GM19372 (cell line): ENCODE results near the gene NINJ2.

ENCODE experiments used
- ATAC-seq: cut with Tn5 transposase; IDR thresholded peaks from one replicate; pipeline ENCODE4 v1.9.1; 2021; ENCODE audit warnings: mild to moderate bottlenecking, low read depth, moderate library complexity; ENCODE audit not compliant: unreplicated experiment

NINJ2 gene

DNA sequence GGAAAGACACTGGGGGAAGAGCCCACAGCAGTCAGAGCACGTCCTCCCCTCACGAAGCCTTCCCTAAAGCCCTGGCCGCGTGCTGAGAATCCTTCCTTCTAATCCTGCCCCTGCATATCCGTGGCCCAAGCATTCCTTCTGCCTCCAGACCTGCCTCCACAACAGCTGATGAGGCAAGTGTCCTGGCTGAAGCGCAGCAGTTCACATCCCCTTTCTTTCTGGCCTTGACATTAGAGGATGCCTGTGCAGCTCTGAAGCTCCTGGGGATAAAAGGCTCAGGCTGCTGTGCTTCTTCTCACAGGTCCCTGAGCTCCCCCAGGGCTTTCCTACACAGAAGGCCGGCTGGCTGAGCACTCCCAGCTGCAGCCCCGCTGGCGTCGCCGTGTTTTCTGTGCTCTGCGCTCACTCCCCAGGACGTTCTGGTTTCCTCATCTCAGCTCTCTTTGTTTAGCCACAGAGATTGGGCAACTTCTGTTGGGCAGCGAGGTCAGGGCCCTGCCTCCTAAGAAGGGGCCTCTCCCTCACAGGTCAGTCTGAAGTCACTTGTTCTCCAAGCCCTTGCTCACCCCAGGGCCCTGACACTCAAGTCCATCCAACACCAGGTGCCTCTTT, 45.8 kb downstream of the NINJ2 start:
- ATAC-seq: no peak

DNA sequence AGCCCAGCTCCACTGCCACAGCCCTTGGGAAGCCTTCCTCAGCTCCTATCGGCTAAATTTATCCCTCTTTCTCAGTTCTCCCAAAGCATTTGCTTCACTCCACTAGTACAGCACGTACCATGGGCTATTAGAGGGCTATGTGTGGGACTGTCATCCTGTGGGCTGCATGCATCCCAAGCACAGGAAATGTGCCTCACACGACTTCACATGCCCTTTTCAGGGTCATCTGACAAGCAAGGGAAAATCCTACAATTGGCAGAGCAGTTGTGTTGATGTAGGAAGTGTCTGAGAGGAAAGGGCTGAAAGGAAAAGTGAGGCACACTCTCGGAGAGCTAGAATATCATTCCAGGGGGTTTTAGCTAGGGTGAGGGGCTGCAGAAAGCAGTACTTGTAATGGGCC, 47.6 kb downstream of the NINJ2 start:
- no peak for ATAC-seq

DNA sequence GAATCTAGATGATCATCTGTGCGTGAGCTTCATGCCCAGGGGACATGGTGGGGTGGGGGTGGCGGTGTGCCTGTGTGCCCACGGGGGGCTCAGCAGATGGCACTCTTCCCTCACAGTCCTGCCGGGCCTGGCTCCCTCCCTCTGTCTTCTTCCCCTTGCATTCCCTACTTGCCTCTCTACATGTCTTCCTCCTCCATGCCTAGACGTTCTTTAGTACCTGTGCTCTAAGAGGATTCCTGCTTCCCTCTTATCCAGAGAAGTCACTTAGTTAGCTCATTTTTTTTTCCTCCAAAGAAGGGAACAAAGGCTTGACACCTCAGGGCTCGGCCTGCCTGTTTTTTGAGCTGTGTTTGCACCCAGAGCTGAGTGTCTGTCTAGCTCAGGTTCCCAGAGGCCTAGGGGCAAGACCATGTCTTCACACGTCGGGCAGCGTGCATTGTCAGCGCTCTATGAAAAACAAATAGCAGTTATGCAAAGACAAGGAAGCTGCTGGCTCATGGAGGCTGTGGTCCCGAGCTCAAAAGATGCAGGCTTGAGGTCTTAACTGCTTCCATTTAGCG, 48.8 kb downstream of the NINJ2 start:
- ATAC-seq: no peak

DNA sequence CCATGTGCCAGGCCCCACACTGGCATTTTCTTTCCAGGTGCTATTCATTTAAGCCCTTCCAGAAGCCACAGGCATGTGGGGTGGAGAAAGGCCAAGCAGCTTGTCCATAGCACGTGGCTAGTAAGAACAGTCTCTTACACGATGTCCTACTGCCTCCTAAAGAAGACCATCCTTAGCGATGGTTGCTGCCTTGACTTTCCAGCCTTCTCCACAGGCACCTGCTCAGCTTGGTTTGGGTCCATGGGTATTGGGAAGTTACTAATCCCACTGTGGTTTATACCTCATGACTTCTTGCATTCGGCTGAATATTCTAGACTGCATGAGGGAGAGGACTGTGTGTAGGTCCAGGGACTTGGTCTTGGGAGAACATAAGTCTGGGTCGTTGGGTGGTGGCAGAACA, 49.2 kb downstream of the NINJ2 start:
- no peak for ATAC-seq

DNA sequence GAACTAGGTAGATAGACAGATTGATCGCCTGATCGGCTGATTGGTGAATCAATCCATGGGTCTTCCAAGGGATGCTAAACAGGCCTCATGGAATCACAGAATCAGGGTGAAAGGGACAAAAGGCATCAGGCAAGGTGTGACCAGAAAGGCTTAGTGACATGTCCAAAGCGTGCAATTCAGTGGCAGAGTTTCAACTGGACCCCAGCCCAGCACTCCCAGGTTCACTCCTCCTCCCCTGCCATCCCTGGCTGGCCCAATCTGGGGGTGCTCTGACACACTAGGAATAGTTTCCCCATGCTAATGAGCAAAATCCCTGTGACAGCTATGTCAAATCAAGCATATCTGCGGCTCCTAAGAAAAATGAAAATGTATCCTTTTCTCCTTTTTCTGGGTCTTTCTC, 50.4 kb downstream of the NINJ2 start:
- no peak for ATAC-seq

DNA sequence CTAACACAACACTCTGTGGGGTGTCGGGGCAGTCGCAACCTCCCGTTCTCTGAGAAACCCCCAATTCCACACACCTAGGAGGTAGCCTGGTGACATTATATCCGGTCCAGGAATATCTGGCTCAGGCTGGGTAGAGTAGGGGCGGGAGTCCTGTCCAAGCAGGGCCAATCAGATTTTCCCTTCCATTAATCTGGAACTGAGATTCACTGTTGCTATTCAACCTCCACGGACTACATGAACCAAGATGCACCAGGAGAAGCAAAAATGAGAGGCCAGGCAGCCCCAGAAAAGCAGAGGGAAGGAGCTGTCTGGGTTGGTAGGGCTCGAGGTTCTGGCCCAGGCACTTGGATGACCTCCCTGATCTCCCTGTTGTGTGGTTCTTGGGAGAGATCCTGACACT, 51.0 kb downstream of the NINJ2 start:
- ATAC-seq: no peak

DNA sequence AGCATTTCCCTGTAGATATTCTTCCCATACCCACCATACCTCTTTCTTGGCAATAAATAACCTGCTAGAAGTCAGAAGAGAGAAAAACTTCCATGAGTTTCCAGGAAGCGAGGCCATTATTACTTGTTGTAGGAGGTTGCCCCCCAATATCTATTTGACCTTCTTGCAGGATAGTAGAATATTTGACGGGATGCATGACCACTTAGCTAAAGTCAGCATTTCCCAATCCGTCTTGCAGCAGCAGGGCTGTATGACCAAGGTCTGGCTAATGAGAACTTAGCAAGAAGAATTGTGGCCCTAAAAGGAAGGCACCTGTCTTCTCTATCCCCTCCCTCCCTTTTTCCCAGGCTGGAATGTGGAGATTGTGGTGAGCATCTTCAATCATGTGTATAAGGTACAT, 51.5 kb downstream of the NINJ2 start:
- no peak for ATAC-seq

DNA sequence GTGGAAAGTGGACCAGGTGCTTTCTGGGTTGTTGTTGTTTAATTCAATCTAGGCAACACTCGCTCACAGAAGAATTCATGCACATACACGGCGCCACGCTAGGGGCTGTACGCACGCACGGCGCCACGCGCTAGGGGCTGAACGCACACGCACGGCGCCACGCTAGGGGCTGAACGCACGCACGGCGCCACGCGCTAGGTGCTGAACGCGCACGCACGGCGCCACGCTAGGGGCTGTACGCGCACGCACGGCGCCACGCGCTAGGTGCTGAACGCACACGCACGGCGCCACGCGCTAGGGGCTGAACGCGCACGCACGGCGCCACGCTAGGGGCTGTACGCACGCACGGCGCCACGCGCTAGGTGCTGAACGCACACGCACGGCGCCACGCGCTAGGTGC, 54.3 kb downstream of the NINJ2 start:
- ATAC-seq: no peak

DNA sequence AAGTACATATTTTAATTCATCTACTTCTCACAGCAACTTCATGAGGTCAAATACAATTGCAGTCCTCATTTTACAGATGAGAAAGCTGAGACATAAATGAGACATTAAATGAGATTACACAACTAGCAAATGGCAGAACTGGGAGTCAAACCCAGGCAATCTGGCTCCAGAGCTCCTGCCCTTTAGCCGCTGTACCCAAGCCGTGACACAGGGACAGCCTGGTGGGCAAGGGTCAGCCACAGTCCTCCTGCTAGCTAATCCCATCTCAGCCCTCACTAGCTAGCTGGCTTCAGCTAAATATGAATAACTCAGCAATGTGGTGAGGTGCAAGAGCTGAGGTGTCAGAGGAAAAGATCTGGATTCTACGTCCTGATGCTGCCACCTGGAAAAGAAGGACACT, 54.8 kb downstream of the NINJ2 start:
- no peak for ATAC-seq

DNA sequence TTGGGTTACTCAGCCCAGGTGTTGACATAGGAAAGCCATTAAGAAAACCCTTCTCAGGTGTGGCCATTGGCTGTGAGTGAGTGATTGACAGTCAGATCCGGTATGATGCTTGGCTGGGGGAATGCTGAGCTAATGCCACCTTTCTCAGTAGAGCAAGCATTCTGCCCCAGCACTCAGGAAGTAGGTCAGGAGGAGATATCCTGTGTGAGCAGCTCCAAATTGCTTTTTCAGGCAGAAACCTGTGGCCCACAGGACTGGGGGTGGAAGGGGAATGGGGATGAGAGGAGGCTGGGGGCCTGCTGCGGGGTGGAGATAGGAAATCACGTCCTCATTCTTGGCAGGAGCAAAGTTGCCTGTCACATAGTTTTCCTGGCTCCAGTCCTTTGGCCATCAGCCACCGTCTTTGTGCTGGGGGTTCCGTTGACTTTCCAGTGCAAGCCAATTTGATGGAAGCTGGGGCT, 55.7 kb downstream of the NINJ2 start:
- ATAC-seq: no peak

DNA sequence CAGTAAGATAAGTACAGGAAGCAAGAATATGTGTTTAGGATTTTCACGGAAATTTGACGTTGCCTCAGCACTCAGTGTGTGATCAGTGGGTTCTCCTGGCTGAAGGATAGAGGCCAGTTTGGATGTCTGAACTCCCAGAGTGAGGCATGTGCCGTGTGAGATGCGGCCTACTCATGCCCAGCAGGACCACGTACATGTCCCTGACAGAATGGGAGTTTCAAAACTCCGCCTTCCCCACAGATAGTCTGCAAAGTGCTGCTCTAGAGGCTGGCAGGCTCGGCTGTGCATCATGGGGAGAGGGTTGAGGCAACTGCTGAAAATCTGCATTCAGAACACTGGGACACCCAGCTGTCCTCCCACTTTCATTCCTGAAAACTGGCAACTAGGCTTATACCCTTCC, 58.3 kb downstream of the NINJ2 start:
- no peak for ATAC-seq

DNA sequence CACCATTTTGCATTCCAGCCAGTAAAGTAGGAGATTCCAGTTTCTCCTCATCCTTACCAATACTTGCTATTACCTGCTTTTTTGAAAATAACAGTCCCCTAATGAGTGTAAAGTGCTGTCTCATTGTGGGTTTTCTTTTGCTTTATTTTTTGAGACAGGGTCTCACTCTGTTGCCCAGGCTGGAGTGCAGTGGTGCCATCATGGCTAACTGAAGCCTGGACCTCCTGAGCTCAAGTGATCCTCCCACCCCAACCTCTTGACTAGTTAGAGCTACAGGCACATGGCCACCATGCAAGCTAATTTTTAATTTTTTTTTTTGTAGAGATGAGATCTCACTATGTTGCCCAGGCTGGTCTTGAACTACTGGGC, 60.6 kb downstream of the NINJ2 start:
- no peak for ATAC-seq

DNA sequence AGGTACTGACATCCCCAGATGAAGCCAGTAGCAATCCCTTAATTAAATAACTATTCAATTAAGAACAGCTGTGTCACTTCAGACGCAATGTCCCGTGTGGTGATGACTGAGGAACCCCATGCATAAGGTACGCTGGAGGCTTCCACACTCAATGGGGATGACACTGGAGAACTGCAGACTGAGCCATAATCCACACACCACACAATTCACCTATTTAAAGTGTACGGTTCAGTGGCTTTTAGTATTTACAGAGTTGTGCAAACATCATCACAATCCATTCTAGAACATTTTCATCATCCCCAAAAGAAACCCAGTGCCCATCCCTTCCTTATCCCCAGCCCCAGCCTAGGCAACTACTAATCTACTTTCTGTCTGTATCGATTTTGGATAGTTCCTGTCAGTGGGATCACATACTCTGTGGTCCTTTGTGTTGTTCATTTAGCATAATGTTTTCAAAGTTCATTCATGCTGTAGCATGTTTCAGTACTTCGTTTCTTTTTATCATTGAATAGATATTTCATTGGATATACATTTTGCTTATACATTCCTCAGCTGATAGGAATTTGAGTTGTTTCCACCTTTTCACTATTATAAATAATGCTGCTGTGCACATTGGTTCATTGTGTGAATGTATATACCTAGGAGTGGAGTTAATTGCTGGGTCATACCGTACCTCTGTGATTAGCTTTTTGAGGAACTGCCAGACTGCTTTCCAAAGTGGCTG, 61.1 kb downstream of the NINJ2 start:
- ATAC-seq: no peak

DNA sequence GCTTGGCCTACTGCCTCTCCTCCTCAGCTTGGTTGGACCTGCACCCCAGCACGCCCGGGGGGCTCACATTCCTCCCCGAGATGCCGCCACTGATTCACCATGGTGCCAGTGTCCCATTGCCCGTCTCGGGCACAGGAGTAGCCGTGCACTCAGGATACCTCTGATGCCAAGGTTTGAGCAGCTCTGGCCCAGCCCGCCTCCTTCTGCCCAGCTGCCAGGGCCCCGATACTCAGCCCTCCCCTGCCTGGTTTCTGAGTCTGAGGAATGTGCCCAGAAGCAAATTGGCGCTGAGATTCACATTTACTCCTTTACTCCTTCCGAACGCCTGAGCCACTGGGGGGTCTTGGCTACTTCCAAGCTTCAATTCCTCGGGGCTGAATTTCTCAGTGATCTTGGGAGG, 63.5 kb downstream of the NINJ2 start:
- ATAC-seq: no peak

DNA sequence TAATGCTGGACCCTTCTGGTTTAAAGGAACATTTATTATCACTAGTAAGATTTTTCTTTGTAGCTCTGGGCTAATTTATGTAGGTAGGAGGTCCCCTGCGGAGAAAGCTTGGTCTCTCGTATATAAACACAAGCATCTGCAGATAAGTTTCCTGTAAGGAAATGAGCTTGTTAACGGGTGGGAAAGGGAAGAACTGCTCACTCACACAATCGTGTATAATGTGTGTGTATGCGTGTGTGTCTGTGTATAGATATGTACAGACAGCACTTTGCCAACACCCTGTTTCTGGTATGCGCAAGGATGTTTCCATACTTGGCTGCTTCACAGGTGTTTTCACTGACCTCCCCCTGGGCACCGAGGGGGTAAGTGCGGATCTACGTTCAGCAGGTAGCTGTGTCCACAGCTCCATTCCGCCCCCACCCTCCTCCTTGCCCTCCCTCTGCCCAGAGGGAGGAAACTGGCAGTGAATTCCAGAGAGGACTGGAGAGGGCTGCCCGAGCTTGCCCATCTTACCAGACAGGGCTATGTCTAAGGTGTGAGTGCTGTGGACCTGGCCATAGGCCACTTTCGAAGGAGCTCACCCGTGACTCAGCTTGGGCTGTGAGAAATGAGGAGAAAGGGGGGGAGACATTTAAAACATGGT, 65.2 kb downstream of the NINJ2 start:
- no peak for ATAC-seq

DNA sequence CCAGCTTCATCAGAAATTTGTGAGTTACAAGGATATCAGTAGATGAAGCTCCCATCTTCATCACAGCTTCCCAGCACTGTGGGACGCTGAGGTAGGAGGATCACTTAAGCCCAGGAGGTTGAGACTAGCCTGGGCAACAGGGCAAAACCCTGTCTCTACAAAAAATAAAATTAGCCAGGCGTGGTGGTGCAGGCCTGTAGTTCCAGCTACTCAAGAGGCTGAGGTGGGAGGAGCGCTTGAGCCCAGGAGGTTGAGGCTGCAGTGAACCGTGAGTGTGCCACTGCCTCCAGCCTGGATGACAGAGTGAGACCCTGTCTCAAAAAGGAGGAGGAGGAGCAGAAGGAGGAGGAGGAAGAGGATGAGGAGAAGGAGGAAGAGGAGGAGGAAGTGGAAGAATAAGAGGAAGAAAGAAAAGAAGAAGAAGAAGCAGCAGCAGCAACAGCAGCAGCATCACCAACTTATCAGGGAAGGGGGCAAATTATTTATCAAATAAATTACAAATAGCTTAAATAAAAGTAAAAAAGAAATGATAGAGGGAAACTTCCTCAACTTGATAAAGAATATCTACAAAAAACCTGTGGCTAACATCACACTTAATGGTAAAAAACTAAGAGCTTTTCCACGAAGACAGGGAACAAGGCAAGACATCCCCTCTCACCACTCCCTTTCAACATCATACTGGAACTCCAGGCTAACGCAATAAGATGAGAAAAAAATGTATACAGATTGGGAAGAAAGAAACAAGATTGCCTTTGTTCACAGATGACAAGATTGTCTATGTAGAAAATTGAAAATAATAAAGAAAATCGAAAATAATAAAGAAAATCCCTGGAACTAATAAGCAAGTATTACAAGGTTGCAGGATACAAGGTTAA, 69.6 kb downstream of the NINJ2 start:
- ATAC-seq: no peak

DNA sequence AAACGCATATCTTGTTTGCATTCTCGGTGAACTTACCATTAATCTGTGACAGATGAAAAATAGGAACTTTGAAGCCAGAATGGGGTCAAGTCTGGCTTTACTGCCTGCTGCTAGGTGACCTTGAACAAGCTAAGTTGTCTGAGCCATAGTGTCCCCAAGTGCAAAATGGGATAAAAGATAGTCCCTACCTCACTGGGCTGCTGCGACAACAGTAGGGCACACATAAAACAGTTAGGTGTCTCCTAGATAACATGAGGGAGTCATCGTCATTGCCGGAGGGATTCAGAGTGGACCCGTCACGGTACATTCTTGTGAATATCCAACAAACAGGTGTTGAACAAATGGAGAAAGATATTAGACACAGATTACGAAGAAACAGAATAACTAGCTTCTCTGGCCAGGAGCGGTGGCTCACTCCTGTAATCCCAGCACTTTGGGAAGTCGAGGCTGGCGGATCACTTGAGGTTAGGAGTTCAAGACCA, 71.2 kb downstream of the NINJ2 start:
- no peak for ATAC-seq

DNA sequence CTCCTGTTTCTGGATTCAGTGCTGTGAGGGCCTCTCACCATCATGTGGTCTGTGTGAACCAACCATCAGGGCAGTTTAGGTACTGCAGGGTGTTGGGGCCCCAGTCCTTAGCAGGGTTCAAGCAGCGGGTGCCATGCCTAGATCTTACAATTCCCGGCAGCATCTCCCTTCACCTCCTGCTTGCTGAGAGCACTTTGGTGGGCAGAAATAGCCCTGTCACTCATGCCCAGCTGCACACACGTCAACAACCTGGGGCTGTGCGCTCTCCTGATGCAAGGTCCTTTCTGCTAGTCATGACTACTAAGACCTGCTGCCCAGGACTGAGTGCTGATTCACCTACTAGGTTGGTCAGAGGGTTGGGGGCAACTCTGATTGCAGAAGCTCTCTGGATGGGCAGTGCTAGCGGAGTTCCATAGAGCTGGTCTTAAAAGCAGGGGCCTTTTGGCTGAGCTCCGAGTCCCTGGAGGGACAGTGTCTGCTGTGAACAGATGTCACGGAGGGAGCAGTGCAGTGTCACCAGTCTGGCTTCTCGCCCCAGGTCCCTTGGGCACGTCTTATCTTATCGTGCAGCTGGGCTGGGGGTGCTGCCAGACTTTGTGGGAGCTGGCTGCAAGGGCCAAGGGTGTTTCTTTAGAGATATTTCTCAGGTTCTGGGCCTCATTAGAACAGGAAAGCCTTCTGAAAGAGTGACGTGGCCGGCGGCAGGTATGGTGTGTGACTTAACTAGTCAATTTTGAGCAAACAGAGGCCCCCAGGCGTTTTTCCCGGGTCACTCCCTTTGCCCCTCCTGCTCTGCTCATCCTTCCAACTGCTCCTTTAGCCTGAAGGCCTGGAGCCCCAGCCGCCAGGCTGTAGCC, 71.8 kb downstream of the NINJ2 start:
- no peak for ATAC-seq

DNA sequence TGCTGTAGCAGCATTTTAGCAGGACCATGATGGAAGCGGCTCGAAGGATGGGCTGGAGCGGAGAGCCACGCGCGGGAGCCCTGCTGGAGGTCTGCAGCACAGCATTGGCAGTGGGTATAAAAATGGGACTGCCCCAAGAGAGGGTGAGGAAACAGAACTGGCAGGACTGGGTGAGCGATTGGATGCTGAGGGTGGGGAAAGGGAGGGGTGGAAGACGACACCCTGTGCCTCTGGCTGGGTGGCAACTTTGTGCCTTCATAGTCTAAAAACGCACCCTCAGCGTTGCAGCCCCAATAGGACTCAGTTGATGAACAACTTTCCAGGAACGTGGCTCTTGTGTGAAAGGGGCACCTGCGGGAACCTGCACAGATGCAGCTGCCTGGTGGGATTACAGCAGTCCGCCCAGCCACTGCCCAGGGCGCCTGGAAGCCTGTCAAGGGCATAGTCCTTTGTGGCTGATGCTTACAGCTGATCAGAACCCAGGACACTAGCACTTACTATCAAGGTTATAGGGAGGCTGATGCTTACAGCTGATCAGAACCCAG, 73.0 kb downstream of the NINJ2 start:
- ATAC-seq: no peak
